ENCODE data around the gene USF2.
A peak's percentile ranks its signal among the peaks of the same experiment; 100 is the strongest.

Gene USF2

GRCh38 chr19:35300339-35300649 lies 31.5 kb downstream of the USF2 start:
- Histone ChIP-seq H3K4me1 (no peaks in the 10 kb centered on the region), H3K27me3 (ENCODE audit: low read depth) (no peaks in the 10 kb centered on the region), H3K9me3 (no peaks in the 10 kb centered on the region), H3K36me3 (replicated peaks) (no peaks in the 10 kb centered on the region), H3K4me3 (no peak overlapping the region)
- no peak for DNase-seq (ENCODE audit: low spot score in 2 of 2)
- in situ Hi-C loops (cut with MboI; ENCODE audit: low sequenced_read_pairs) = no loop called here

GRCh38 chr19:35301961-35302360 lies 33.2 kb downstream of the USF2 start:
- no peaks in the 10 kb centered on the region for H3K4me1 ChIP-seq
- no peak for DNase-seq (ENCODE audit: low spot score in 2 of 2)
- in situ Hi-C loops (cut with MboI; ENCODE audit: low sequenced_read_pairs) = no loop called here
- H3K36me3 ChIP-seq (replicated peaks) = no peaks in the 10 kb centered on the region
- H3K9me3 ChIP-seq = no peaks in the 10 kb centered on the region
- H3K4me3 ChIP-seq = no peak overlapping the region
- H3K27me3 ChIP-seq (ENCODE audit: low read depth) = no peaks in the 10 kb centered on the region

- H3K4me3 ChIP-seq = no peak overlapping the region
- no peaks in the 10 kb centered on the region for H3K27me3 ChIP-seq (ENCODE audit: low read depth)
- H3K36me3 ChIP-seq (replicated peaks) = no peaks in the 10 kb centered on the region
- in situ Hi-C loops (cut with MboI; ENCODE audit: low sequenced_read_pairs) = no loop called here
- no peaks in the 10 kb centered on the region for H3K9me3 ChIP-seq
- H3K4me1 ChIP-seq = no peaks in the 10 kb centered on the region
- DNase-seq (ENCODE audit: low spot score in 2 of 2) = no peak
These were observed 33.7 kb downstream of the USF2 start for GRCh38 chr19:35302446-35302845.

- in situ Hi-C loops (cut with MboI; ENCODE audit: low sequenced_read_pairs) = no loop called here
- Histone ChIP-seq H3K27me3 (ENCODE audit: low read depth) (no peaks in the 10 kb centered on the region), H3K9me3 (no peaks in the 10 kb centered on the region), H3K4me3 (no peak overlapping the region), H3K4me1 (no peaks in the 10 kb centered on the region), H3K36me3 (replicated peaks) (no peaks in the 10 kb centered on the region)
- DNase-seq (ENCODE audit: low spot score in 2 of 2) = no peak
These were observed 34.7 kb downstream of the USF2 start for GRCh38 chr19:35303357-35303915.

GRCh38 chr19:35304036-35304435 lies 35.3 kb downstream of the USF2 start:
- Histone ChIP-seq H3K4me1 (no peaks in the 10 kb centered on the region), H3K9me3 (no peaks in the 10 kb centered on the region), H3K36me3 (replicated peaks) (no peaks in the 10 kb centered on the region), H3K4me3 (no peak overlapping the region), H3K27me3 (ENCODE audit: low read depth) (no peaks in the 10 kb centered on the region)
- in situ Hi-C loops (cut with MboI; ENCODE audit: low sequenced_read_pairs) = no loop called here
- DNase-seq (ENCODE audit: low spot score in 2 of 2) = no peak

- no peaks in the 10 kb centered on the region for H3K4me1 ChIP-seq
- no peak for DNase-seq (ENCODE audit: low spot score in 2 of 2)
- no peak overlapping the region for H3K4me3 ChIP-seq
These were observed 36.4 kb downstream of the USF2 start for GRCh38 chr19:35305181-35305580.

DNA sequence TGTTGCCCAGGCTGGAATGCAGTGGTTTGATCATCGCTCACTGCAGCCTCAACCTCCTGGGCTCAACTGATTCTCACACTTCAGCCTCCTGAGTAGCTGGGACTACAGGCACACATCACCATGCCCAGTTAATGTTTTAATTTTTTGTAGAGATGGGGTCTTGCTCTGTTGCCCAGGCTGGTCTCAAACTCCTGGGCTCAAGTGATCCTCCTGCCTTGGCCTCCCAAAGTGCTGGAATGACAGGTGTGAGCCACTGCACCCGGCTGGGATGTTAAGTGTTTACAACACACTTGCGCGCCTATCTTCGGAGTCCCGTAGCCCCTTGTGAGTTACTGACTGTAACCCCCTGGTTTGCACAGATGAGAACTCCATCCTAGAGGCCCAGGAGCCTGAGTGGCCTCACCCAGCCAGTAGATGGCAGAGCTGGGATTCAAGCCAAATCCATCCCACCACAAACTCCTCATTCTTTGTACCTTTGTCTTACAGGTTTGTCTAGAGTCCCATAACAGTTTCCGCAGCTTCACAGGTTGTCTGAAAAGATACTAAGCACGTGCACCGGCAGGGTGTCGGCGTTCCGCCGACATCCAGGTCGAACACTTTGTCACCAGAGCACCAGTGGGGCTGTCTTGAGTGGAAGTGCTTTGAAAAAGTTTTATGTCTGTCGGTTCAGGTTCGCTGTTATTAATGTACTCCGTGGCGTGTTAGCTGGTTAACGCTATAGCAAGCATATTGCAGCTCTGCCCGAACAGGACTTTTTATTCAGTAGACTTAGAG lies 37.9 kb downstream of the USF2 start:
- peak in 1 of 2 experiments; percentile 40 for DNase-seq (ENCODE audit: low spot score in 2 of 2)
- Histone ChIP-seq H3K4me1 (no peaks in the 10 kb centered on the region), H3K4me3 (no peak overlapping the region), H3K9me3 (no peaks in the 10 kb centered on the region), H3K27me3 (ENCODE audit: low read depth) (no peaks in the 10 kb centered on the region), H3K36me3 (replicated peaks) (no peaks in the 10 kb centered on the region)
- in situ Hi-C loops (cut with MboI; ENCODE audit: low sequenced_read_pairs) = no loop called here

More at GRCh38 chr19:35305181-35305580, 36.4 kb downstream of the USF2 start:
- H3K36me3 ChIP-seq (replicated peaks) = no peaks in the 10 kb centered on the region
- no peaks in the 10 kb centered on the region for H3K9me3 ChIP-seq
- in situ Hi-C loops (cut with MboI; ENCODE audit: low sequenced_read_pairs) = no loop called here
- H3K27me3 ChIP-seq (ENCODE audit: low read depth) = no peaks in the 10 kb centered on the region

- Histone ChIP-seq H3K27me3 (ENCODE audit: low read depth) (no peaks in the 10 kb centered on the region), H3K4me3 (no peak overlapping the region), H3K4me1 (no peaks in the 10 kb centered on the region), H3K36me3 (replicated peaks) (no peaks in the 10 kb centered on the region), H3K9me3 (no peaks in the 10 kb centered on the region)
- in situ Hi-C loops (cut with MboI; ENCODE audit: low sequenced_read_pairs) = no loop called here
- DNase-seq (ENCODE audit: low spot score in 2 of 2) = no peak
These were observed 39.2 kb downstream of the USF2 start for GRCh38 chr19:35307931-35308330.

DNA sequence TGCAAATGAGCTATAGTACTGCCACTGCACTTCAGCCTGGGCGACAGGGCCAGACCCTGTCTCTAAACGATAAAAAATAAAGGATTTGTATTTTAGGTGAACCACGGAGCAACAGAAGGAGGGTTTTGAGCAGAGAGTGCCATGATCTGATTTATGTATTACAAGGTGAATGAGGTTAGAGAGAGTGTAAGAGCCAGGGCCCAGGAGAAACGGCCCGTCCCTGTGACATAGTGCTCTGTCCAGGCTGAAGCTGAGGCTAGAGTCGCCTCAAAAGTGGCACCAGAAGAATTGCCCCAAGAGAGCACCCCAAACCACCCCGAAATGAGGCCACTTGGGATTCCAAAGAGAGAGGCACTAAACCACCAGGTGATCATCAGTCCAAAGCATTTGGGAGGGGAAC lies 40.1 kb downstream of the USF2 start:
- in situ Hi-C loops (cut with MboI; ENCODE audit: low sequenced_read_pairs) = no loop called here
- Histone ChIP-seq H3K27me3 (ENCODE audit: low read depth) (no peaks in the 10 kb centered on the region), H3K4me1 (no peaks in the 10 kb centered on the region), H3K36me3 (replicated peaks) (no peaks in the 10 kb centered on the region), H3K9me3 (no peaks in the 10 kb centered on the region), H3K4me3 (no peak overlapping the region)
- no peak for DNase-seq (ENCODE audit: low spot score in 2 of 2)

DNA sequence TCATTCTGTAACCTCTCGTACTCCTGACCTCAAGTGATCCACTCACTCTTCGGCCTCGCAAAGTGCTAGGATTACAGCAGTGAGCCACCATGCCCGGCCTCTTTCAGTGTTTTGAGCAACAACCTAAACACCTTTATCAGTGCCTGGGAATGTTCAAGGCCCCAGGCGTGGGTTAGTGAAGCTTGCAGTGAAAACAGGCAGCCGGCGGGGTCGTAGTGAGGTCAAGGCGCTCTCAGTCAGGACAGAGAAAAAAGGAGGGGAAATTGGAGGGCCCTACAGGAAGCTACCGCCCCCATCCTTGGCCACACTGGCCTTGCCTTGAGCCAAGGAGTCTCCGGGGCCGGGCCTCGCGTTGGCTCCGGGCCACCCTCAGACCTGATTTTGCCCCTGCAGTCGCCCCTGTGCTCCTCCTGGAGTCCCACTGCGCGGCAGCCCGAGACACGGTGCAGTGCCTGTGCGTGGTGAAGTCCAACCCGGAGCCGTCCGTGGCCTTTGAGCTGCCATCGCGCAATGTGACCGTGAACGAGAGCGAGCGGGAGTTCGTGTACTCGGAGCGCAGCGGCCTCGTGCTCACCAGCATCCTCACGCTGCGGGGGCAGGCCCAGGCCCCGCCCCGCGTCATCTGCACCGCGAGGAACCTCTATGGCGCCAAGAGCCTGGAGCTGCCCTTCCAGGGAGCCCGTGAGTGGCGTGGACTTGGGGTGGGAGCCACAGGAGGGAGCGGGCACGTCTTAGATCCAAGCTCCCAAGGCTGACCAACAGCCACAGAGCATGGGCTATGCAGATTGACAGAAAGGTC lies 40.9 kb downstream of the USF2 start:
- H3K36me3 ChIP-seq (replicated peaks) = no peaks in the 10 kb centered on the region
- no peaks in the 10 kb centered on the region for H3K27me3 ChIP-seq (ENCODE audit: low read depth)
- in situ Hi-C loops (cut with MboI; ENCODE audit: low sequenced_read_pairs) = no loop called here
- DNase-seq (ENCODE audit: low spot score in 2 of 2) = no peak
- no peaks in the 10 kb centered on the region for H3K9me3 ChIP-seq
- H3K4me3 ChIP-seq = no peak overlapping the region
- no peaks in the 10 kb centered on the region for H3K4me1 ChIP-seq

- H3K4me3 ChIP-seq = no peak overlapping the region
- no peaks in the 10 kb centered on the region for H3K27me3 ChIP-seq (ENCODE audit: low read depth)
- no peaks in the 10 kb centered on the region for H3K4me1 ChIP-seq
- in situ Hi-C loops (cut with MboI; ENCODE audit: low sequenced_read_pairs) = no loop called here
- H3K36me3 ChIP-seq (replicated peaks) = no peaks in the 10 kb centered on the region
- H3K9me3 ChIP-seq = no peaks in the 10 kb centered on the region
- DNase-seq (ENCODE audit: low spot score in 2 of 2) = no peak
These were observed 41.6 kb downstream of the USF2 start for GRCh38 chr19:35310331-35310730.

GRCh38 chr19:35310811-35311465 lies 42.2 kb downstream of the USF2 start:
- Histone ChIP-seq H3K4me3 (no peak overlapping the region), H3K36me3 (replicated peaks) (no peaks in the 10 kb centered on the region), H3K9me3 (no peaks in the 10 kb centered on the region), H3K4me1 (no peaks in the 10 kb centered on the region), H3K27me3 (ENCODE audit: low read depth) (no peaks in the 10 kb centered on the region)
- no peak for DNase-seq (ENCODE audit: low spot score in 2 of 2)
- in situ Hi-C loops (cut with MboI; ENCODE audit: low sequenced_read_pairs) = no loop called here

GRCh38 chr19:35311901-35312665 lies 43.3 kb downstream of the USF2 start:
- DNase-seq (ENCODE audit: low spot score in 2 of 2) = no peak
- Histone ChIP-seq H3K4me1 (no peaks in the 10 kb centered on the region), H3K9me3 (no peaks in the 10 kb centered on the region), H3K4me3 (no peak overlapping the region), H3K27me3 (ENCODE audit: low read depth) (no peaks in the 10 kb centered on the region), H3K36me3 (replicated peaks) (no peaks in the 10 kb centered on the region)
- in situ Hi-C loops (cut with MboI; ENCODE audit: low sequenced_read_pairs) = no loop called here
